Activated CD8-positive, alpha-beta T cell treated with anti-CD3 and anti-CD28 coated beads, Interleukin-2, amount 10 ng/mL, durations not matched to agents 7 days and 5 days (primary cell): ENCODE results near the gene STEAP1. TPM values are rescaled to one million over a fixed set of nuclear protein-coding genes. Genes with fewer than 3 reads are reported as not detected.
A peak's percentile ranks its signal among the peaks of the same experiment; 100 is the strongest.
"Not testable (repeated sequence)": the region's sequence is repeated elsewhere in the genome, so short reads cannot be mapped to it uniquely, and the experiment has no call there.

Experiments used
- ATAC-seq: fragments of 150-1000 bp; cut with Tn5 transposase; one replicate; pipeline ENCODE4 v1.10.0; 2021; ENCODE audit warnings: moderate library complexity
- CTCF ChIA-PET: fragments of 350-600 bp; sonication (Branson Sonifier 250); formaldehyde crosslinking; loops from one replicate; lab custom pipeline; 2021; ENCODE audit warnings: antibody characterized with exemption; lab: Charles Lee
- POLR2A ChIA-PET: fragments of 350-600 bp; sonication (Branson Sonifier 250); formaldehyde crosslinking; loops from one replicate; lab custom pipeline; 2021; ENCODE audit warnings: antibody characterized with exemption; lab: Charles Lee
- DNase-seq: peaks from one replicate; pipeline ENCODE4 v3.0.0-alpha.2; 2020
- H3K27ac Mint-ChIP-seq: one replicate; pipeline ENCODE4 v1.8.0; 2021; ENCODE audit warnings: mild to moderate bottlenecking, mixed read lengths
- H3K27me3 Mint-ChIP-seq: one replicate; pipeline ENCODE4 v1.8.0; 2021; ENCODE audit warnings: low read depth, mixed read lengths
- H3K36me3 Mint-ChIP-seq: one replicate; pipeline ENCODE4 v1.8.0; 2021; ENCODE audit warnings: low read depth, mixed read lengths
- H3K4me1 Mint-ChIP-seq: one replicate; pipeline ENCODE4 v1.8.0; 2021; ENCODE audit warnings: low read depth, mixed read lengths
- H3K4me3 Mint-ChIP-seq: one replicate; pipeline ENCODE4 v1.8.0; 2021; ENCODE audit warnings: mild to moderate bottlenecking, mixed read lengths
- H3K9me3 Mint-ChIP-seq: one replicate; pipeline ENCODE4 v1.8.0; 2022; ENCODE audit warnings: mixed read lengths; ENCODE audit not compliant: insufficient read depth
- total RNA-seq, 2 experiments: library from RNA; stranded (reverse); gene quantifications; one replicate each; pipeline ENCODE4 v1.2.3, GENCODE V29; 2021

The STEAP1 gene
- total RNA-seq, 2 experiments from 2014 or later: not detected

- Mint-ChIP-seq H3K27me3 (peaks cover 2% of the 10 kb centered on the region), H3K4me1 (peaks cover 23% of the 10 kb centered on the region), H3K9me3 (peaks cover 10% of the 10 kb centered on the region), H3K27ac (no peak overlapping the region), H3K4me3 (no peak overlapping the region), H3K36me3 (peaks cover 3% of the 10 kb centered on the region)
- ChIA-PET POLR2A (no interaction called here), CTCF (interaction anchor here (1.5 kb wide), 1 partner anchor 35 kb away, joined by 3 read pairs; the partner anchor contains the start of gene STEAP2)
- ATAC-seq: no peak
- no peak for DNase-seq
Observed at GRCh38 chr7:90176195-90176594, 21.9 kb downstream of the STEAP1 start.

GRCh38 chr7:90178166-90178565 lies 23.9 kb downstream of the STEAP1 start:
- peaks cover 18% of the 10 kb centered on the region for H3K4me1 Mint-ChIP-seq
- ATAC-seq: no peak
- H3K27me3 Mint-ChIP-seq: no peaks in the 10 kb centered on the region
- POLR2A ChIA-PET: no interaction called here
- H3K4me3 Mint-ChIP-seq: no peak overlapping the region
- peaks cover 12% of the 10 kb centered on the region for H3K9me3 Mint-ChIP-seq
- CTCF ChIA-PET: interaction anchor here (1.5 kb wide), 1 partner anchor 9 kb away, joined by 5 read pairs; no protein-coding TSS in a partner anchor
- H3K36me3 Mint-ChIP-seq: peaks cover 3% of the 10 kb centered on the region
- no peak overlapping the region for H3K27ac Mint-ChIP-seq
- no peak for DNase-seq

DNA sequence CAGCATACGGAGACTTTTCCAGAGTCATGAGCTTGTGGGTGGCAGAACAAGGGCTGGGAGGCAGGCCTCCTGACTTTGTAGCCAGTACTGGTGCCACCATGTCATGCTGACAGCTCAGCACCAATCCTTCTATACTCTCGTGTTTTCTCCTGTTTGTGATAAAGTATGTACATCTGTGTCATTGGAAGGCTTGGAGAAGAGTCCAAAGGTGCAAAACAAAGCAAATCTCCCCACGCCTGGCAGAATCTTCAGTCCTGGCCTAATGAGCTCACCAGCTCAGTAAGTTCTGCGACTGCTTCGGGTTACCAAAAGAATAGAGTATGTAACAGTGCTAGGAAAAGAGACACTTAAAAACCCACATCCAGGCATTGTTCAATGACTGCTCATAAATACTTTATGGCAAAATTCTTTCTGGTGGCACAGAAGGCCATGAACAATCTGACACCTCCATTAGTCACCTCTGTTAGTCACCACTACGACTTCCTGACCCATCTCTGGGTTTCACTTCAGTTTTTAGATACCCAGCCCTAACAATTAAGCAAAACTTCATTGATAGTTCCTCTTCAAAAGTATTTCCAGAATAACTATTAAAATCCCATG lies 24.5 kb downstream of the STEAP1 start:
- Mint-ChIP-seq H3K4me3 (no peak overlapping the region), H3K4me1 (peaks cover 17% of the 10 kb centered on the region), H3K36me3 (peaks cover 3% of the 10 kb centered on the region), H3K27me3 (no peaks in the 10 kb centered on the region), H3K9me3 (peaks cover 12% of the 10 kb centered on the region), H3K27ac (peak overlapping the region; percentile 27)
- DNase-seq (peak; percentile 24), ATAC-seq (peak; percentile 53)
- CTCF ChIA-PET: interaction anchor here (0.6 to 1.5 kb wide), 3 partner anchors 8 to 167 kb away, joined by 3 to 5 read pairs (median 3); no protein-coding TSS in a partner anchor
- POLR2A ChIA-PET: no interaction called here

DNA sequence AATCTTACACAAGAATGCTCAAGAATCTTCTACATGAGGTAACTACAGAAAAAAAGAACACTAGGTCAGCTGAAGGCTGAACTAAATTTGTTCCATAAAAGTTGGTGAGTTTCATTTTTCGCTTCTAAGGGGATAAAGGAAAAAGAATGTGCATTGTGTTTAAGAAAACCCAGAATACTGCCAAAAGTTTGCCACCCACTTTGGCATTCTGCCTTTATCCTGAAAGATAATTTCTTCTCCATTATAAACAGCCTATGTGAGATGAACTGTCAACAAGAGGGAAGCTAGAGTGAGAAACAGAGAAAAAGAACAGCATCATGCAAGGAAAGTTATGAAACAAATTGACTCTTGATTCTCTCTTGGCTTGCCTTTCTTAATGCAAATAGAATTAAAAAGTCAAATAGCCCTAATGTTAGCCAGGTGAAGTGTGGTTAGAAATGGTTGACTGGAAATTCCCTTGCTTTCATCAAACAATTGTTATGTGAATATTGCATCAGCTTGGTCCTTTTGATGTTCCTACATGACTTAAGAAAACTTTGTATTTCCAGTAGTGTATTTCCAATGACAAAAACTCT lies 25.8 kb downstream of the STEAP1 start:
- CTCF ChIA-PET: no interaction called here
- peaks cover 3% of the 10 kb centered on the region for H3K36me3 Mint-ChIP-seq
- no peak overlapping the region for H3K4me3 Mint-ChIP-seq
- ATAC-seq (no peak), DNase-seq (no peak)
- no peaks in the 10 kb centered on the region for H3K27me3 Mint-ChIP-seq
- H3K4me1 Mint-ChIP-seq: peaks cover 17% of the 10 kb centered on the region
- POLR2A ChIA-PET: no interaction called here
- no peak overlapping the region for H3K27ac Mint-ChIP-seq
- peaks cover 10% of the 10 kb centered on the region for H3K9me3 Mint-ChIP-seq

DNA sequence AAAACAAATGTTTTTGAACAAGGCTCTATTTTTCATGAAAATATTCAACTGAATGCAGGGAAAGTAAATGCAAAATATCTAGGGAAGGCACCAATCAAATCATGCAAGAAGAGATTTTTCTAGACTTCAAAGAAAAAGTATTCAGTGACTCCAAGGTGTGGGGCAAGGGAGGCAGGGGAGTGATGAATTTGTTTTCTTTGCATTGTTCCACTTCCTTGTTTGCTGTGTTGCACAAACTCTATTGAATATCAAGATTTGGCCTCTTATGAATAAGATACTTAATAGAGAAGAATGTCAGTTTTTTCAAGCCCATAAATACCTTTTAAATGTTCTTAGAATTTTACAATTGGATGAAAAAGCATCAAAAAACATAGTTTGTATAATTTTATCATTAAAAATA lies 26.4 kb downstream of the STEAP1 start:
- POLR2A ChIA-PET: no interaction called here
- Mint-ChIP-seq H3K4me1 (peaks cover 17% of the 10 kb centered on the region), H3K27ac (no peak overlapping the region), H3K36me3 (peaks cover 3% of the 10 kb centered on the region), H3K27me3 (no peaks in the 10 kb centered on the region), H3K4me3 (no peak overlapping the region), H3K9me3 (peaks cover 10% of the 10 kb centered on the region)
- CTCF ChIA-PET: no interaction called here
- no peak for DNase-seq
- ATAC-seq: no peak

- Mint-ChIP-seq H3K9me3 (peaks cover 2% of the 10 kb centered on the region), H3K4me3 (no peak overlapping the region), H3K27me3 (no peaks in the 10 kb centered on the region), H3K4me1 (peaks cover 17% of the 10 kb centered on the region), H3K27ac (no peak overlapping the region), H3K36me3 (peaks cover 3% of the 10 kb centered on the region)
- ChIA-PET POLR2A (no interaction called here), CTCF (no interaction called here)
- ATAC-seq (no peak), DNase-seq (no peak)
Observed at GRCh38 chr7:90181485-90181884, 27.2 kb downstream of the STEAP1 start.

GRCh38 chr7:90186290-90186689 lies 32.0 kb downstream of the STEAP1 start:
- DNase-seq, POLR2A ChIA-PET, H3K27ac Mint-ChIP-seq, H3K36me3 Mint-ChIP-seq, H3K9me3 Mint-ChIP-seq, H3K27me3 Mint-ChIP-seq, ATAC-seq, H3K4me1 Mint-ChIP-seq, H3K4me3 Mint-ChIP-seq: not testable (repeated sequence)
- CTCF ChIA-PET: interaction anchor here (1.1 kb wide), 1 partner anchor 8 kb away, joined by 5 read pairs; no protein-coding TSS in a partner anchor

- H3K9me3 Mint-ChIP-seq: peaks cover 15% of the 10 kb centered on the region
- peaks cover 2% of the 10 kb centered on the region for H3K4me1 Mint-ChIP-seq
- no peak overlapping the region for H3K4me3 Mint-ChIP-seq
- no peaks in the 10 kb centered on the region for H3K36me3 Mint-ChIP-seq
- H3K27ac Mint-ChIP-seq: no peak overlapping the region
- ATAC-seq (no peak), DNase-seq (no peak)
- no peaks in the 10 kb centered on the region for H3K27me3 Mint-ChIP-seq
- ChIA-PET POLR2A (no interaction called here), CTCF (interaction anchor here (1.1 to 1.5 kb wide), 2 partner anchors 9 to 242 kb away, joined by 3 to 5 read pairs; no protein-coding TSS in a partner anchor)
Observed at GRCh38 chr7:90187507-90188050, 33.3 kb downstream of the STEAP1 start.

DNA sequence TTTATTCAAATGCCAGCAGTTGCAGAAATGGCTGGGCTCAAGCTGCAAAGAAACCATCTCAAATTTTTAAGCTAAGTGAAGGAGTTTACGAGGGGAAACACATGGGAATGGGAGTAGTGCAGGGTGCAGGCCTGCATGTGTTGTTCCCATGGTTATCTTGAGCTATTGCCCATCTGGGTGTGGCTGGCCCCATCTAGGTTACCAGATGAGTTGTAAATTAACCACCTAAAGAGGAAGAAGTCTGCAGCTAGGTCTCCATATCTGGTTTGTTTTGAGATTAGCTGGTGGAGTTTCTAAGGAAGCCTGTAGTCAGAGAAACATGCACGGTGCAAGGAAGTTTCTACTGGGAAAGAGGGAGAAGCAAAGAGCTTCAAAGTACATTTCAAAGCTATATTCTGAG lies 34.0 kb downstream of the STEAP1 start:
- Mint-ChIP-seq H3K27me3 (no peaks in the 10 kb centered on the region), H3K27ac (no peak overlapping the region), H3K4me3 (no peak overlapping the region), H3K4me1 (peaks cover 2% of the 10 kb centered on the region), H3K36me3 (no peaks in the 10 kb centered on the region), H3K9me3 (peaks cover 15% of the 10 kb centered on the region)
- ATAC-seq (no peak), DNase-seq (no peak)
- POLR2A ChIA-PET: no interaction called here
- CTCF ChIA-PET: interaction anchor here (1.0 to 1.5 kb wide), 2 partner anchors 9 to 242 kb away, joined by 3 read pairs; no protein-coding TSS in a partner anchor

- Mint-ChIP-seq H3K4me3 (no peak overlapping the region), H3K36me3 (no peaks in the 10 kb centered on the region), H3K27ac (no peak overlapping the region), H3K4me1 (peaks cover 2% of the 10 kb centered on the region), H3K27me3 (no peaks in the 10 kb centered on the region), H3K9me3 (peaks cover 15% of the 10 kb centered on the region)
- no peak for ATAC-seq
- no peak for DNase-seq
- POLR2A ChIA-PET: no interaction called here
- CTCF ChIA-PET: interaction anchor here (0.9 kb wide), 1 partner anchor 21 kb away, joined by 3 read pairs; the partner anchor contains the start of gene STEAP2
Observed at GRCh38 chr7:90190995-90191394, 36.7 kb downstream of the STEAP1 start.

- ChIA-PET CTCF (interaction anchor here (0.9 kb wide), 1 partner anchor 20 kb away, joined by 3 read pairs; the partner anchor contains the start of gene STEAP2), POLR2A (no interaction called here)
- Mint-ChIP-seq H3K4me3 (no peak overlapping the region), H3K27me3 (no peaks in the 10 kb centered on the region), H3K36me3 (no peaks in the 10 kb centered on the region), H3K27ac (no peak overlapping the region), H3K9me3 (peaks cover 15% of the 10 kb centered on the region), H3K4me1 (peaks cover 2% of the 10 kb centered on the region)
- DNase-seq: no peak
- no peak for ATAC-seq
Observed at GRCh38 chr7:90191648-90192047, 37.4 kb downstream of the STEAP1 start.
